Measurements from ENCODE around the gene TOP3A.
"Not testable (repeated sequence)": the region's sequence is repeated elsewhere in the genome, so short reads cannot be mapped to it uniquely, and the experiment has no call there.

The TOP3A gene

GRCh38 chr17:18314731-18315561, at the start of gene TOP3A, which contains the start of gene SMCR8:
Gene TOP3A, minus strand, starts transcription at chr17:18314994. Its CDS starts 216 bp downstream, at chr17:18314778.
Gene SMCR8, plus strand, starts transcription at chr17:18315293. Its CDS starts 497 bp downstream, at chr17:18315790.
- peak; percentile 94 for DNase-seq

GRCh38 chr17:18364166-18364565, 49.4 kb upstream of the TOP3A start:
- no peak for DNase-seq

GRCh38 chr17:18363101-18364049, 48.6 kb upstream of the TOP3A start, which contains the start of gene SHMT1:
Gene SHMT1, minus strand, starts transcription at chr17:18363550. Its CDS starts 7,569 bp downstream, at chr17:18355981.
- DNase-seq = peak; percentile 83

GRCh38 chr17:18362698-18363100, 47.9 kb upstream of the TOP3A start:
- no peak for DNase-seq

GRCh38 chr17:18361837-18362697, 47.3 kb upstream of the TOP3A start:
- DNase-seq = no peak

- DNase-seq = no peak
Measured at GRCh38 chr17:18360518-18360917, 45.7 kb upstream of the TOP3A start.

- no peak for DNase-seq
Measured at GRCh38 chr17:18356624-18357023, 41.8 kb upstream of the TOP3A start.

- DNase-seq = no peak
Measured at GRCh38 chr17:18353541-18353940, 38.7 kb upstream of the TOP3A start.

- no peak for DNase-seq
Measured at GRCh38 chr17:18344021-18344420, 29.2 kb upstream of the TOP3A start.

GRCh38 chr17:18339933-18340332, 25.1 kb upstream of the TOP3A start:
- DNase-seq = no peak

GRCh38 chr17:18338158-18338557, 23.4 kb upstream of the TOP3A start:
- not testable (repeated sequence) for DNase-seq

- no peak for DNase-seq
Measured at GRCh38 chr17:18332909-18333489, 18.2 kb upstream of the TOP3A start.

- DNase-seq = no peak
Measured at GRCh38 chr17:18331879-18332278, 17.1 kb upstream of the TOP3A start.

- no peak for DNase-seq
Measured at GRCh38 chr17:18328643-18329204, 13.9 kb upstream of the TOP3A start.

GRCh38 chr17:18327556-18327955, 12.8 kb upstream of the TOP3A start:
- no peak for DNase-seq

- no peak for DNase-seq
Measured at GRCh38 chr17:18327093-18327492, 12.3 kb upstream of the TOP3A start.

- no peak for DNase-seq
Measured at GRCh38 chr17:18326572-18326971, 11.8 kb upstream of the TOP3A start.

GRCh38 chr17:18326039-18326438, 11.2 kb upstream of the TOP3A start:
- no peak for DNase-seq

- DNase-seq = no peak
Measured at GRCh38 chr17:18324140-18325050, 9.6 kb upstream of the TOP3A start.

GRCh38 chr17:18323507-18324139, 8.8 kb upstream of the TOP3A start:
- DNase-seq = no peak

Measured in NCI-H510A (cell line).